T-helper 2 cell (primary cell): ENCODE results near the gene KLHL35.

ENCODE experiments used
- DNase-seq, 5 experiments: peaks; one replicate each; pipeline versions ENCODE4 v3.0.0 to v3.0.0-alpha.2; 2012 to 2022
- total RNA-seq, 2 donors: gene quantifications; one replicate each; lab custom pipeline; 2026; lab: John Stamatoyannopoulos, UW

The KLHL35 gene, protein sequence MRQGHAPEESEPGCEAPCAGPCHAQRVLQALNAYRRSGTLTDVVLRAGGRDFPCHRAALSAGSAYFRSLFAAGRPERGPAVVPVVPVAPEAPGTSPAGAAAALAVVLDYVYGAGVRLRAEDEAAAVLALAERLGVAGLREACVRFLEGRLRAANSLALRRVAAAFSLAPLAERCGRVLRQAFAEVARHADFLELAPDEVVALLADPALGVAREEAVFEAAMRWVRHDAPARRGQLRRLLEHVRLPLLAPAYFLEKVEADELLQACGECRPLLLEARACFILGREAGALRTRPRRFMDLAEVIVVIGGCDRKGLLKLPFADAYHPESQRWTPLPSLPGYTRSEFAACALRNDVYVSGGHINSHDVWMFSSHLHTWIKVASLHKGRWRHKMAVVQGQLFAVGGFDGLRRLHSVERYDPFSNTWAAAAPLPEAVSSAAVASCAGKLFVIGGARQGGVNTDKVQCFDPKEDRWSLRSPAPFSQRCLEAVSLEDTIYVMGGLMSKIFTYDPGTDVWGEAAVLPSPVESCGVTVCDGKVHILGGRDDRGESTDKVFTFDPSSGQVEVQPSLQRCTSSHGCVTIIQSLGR
- 0.61 to 2.2 reads per million in 2 donors for total RNA-seq

DNA sequence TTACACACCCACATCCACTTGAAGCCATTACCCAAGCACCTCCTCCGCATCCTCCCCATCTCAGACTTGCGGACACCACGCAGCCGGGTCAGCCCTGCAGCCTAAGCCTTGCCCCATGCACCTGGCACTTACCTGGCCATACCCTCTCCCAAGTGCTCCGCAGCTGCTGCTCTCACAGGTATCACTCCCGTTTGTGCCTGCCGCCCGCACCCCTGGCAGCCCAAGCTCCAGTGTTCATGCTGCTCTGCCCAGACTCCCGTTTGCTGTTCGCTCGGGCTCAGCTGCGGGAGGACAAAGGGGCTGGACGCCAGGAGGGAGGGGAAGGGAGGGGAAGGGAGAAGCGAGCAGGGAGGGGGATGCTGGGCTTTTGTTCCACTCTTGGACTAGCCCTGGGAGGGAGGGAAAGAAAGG, at the start of gene KLHL35:
KLHL35 (minus strand) TSS at position 293 of the 411 bp plus-strand sequence. CDS start 2,574 bp downstream, outside the sequence.
- no peak for DNase-seq

DNA sequence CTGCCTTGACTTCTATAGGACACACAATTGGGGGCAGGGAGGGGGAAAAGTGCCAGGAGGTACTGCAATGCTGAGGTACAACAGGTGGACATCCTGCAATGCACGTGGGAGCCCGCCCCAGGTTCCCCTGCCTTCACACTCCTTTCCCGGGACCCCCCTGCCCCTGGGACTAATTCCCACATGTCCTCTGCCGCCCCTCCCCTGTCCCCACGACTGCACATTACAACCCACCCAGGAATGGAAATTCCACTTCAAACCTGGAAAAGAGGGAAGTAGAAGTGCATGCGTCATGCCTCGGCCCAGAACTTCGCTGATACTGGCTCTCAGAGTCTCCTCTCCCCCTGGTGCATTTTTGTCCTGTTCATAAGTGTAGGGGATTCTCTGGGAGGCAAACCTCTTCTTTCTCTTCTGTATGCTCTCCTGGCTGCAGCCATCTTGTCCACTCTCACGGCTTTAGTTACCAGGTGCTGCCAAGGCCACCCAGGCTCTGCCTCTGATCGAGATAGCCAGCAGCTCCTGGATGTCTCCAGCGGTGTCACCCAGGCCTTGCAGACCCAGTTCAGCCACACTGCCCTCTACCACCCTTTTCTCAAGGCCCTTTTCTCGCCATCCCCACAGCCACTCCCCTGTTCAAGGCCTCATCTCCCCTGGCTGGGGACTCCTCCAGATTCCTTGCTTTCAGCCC, 49.1 kb upstream of the KLHL35 start:
- no peak for DNase-seq

- DNase-seq = no peak
Observed at GRCh38 chr11:75481223-75481921, 48.4 kb upstream of the KLHL35 start.

GRCh38 chr11:75480185-75481175, 47.5 kb upstream of the KLHL35 start:
- DNase-seq = peak in 1 of 5 experiments; percentile 11

DNA sequence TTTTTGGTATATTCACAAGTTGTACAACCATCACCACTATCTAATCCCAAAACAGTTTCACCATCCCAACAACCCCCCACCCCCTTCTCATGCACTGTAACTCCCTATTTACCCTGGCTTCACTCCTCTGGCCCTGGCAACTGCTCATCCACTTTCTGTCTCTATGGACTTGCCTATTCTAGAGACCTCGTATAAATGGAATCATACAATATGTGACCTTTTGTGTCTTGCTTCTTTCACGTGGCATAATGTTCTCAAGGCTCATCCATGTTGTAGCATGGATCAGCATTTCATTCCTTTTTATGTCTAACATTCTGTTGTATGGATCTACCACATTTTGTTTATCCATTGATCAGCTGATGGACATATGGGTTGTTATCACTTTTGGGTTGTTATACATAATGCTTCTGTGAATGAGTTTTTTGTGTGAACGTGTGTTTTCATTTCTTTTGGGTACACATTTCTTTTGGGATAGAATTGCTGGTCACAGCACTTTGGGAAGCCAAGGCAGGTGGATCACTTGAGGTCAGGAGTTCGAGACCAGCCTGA, 46.7 kb upstream of the KLHL35 start:
- no peak for DNase-seq

- no peak for DNase-seq
Observed at GRCh38 chr11:75478783-75479596, 46.0 kb upstream of the KLHL35 start.

DNA sequence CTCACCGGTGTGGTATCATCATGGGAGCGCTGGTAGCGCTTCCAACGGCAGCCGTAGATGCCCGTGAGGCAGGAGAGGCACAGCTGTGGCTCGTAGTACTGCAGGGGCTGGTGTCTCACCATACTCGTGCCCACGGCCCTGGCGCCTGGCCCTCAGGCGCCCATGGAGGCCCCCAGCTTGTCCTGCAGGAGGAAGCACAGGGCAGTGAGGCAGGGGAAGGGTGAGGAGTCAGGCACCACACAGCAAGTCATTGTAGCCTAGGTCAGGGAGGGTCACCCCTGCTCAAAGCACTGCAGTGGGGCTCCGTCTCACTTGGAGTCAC, 44.6 kb upstream of the KLHL35 start:
- DNase-seq = no peak

GRCh38 chr11:75476739-75477613, 44.0 kb upstream of the KLHL35 start:
- DNase-seq = no peak

DNA sequence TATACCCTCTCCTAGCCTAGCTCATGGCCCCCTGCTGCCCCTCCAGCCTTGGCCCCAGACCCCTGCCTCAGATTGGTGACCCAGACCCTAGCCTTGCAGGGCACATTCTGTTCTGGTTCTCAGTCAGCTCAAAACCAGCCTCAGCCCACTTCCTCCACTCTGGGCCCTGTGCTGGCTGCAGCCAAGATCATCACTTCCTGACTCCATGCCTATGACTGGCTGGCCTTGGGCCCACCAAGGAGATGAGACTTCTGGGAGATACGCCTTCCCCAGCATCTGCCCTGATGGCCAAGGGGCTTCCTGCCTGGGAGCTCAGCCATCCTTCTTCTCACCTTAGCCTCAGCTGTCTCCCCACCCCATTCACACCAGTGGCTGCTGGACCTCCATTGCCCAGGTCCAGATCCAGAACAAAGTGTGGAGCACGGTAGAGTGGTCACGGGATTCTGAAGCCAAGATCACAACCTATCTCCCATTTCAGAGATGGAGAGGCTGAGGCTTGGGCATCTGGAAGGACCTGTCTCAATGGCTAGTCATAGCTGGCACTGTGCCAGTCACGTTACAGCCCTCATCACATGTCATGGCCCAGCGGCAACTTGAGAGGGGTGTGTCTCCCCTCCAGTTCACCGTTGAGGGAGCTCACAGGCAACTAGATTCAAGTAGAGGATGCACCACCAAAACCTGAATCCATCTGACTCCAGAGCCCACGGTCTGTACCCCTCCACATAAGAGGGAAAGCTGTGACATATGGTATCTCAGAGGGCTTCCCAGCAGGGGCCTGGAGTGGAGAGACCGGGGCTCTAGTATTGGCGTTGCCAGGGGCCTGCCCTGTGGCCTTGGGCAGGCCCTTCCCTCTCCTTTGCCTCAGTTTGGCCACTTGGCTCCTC, 43.0 kb upstream of the KLHL35 start:
- DNase-seq = peak in 1 of 5 experiments; percentile 85

GRCh38 chr11:75474878-75475766, 42.1 kb upstream of the KLHL35 start:
- DNase-seq = peak in 4 of 5 experiments; percentile 17 to 88 (median 42)

- DNase-seq = no peak
Observed at GRCh38 chr11:75474240-75474639, 41.2 kb upstream of the KLHL35 start.

DNA sequence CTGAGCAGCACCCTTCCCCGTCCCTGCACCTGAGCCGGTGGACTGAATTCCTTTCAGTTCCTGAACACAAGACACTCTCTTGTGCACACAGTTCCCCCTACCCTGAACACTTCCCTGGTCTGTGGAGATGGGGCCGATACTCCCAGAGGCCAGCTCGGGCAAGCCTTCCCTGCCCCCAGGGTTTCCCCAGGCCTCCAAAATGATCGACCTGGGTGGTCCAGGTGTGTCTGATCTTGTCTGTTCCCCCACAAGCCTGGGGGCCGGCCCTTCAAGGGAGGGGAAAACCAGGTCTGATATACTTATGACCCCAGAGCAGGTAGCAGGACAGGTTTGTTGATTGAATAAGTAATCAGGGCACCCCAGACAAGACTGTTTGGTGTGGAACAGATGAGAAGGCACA, 40.7 kb upstream of the KLHL35 start:
- no peak for DNase-seq

GRCh38 chr11:75472081-75472732, 39.2 kb upstream of the KLHL35 start:
- DNase-seq = no peak

DNA sequence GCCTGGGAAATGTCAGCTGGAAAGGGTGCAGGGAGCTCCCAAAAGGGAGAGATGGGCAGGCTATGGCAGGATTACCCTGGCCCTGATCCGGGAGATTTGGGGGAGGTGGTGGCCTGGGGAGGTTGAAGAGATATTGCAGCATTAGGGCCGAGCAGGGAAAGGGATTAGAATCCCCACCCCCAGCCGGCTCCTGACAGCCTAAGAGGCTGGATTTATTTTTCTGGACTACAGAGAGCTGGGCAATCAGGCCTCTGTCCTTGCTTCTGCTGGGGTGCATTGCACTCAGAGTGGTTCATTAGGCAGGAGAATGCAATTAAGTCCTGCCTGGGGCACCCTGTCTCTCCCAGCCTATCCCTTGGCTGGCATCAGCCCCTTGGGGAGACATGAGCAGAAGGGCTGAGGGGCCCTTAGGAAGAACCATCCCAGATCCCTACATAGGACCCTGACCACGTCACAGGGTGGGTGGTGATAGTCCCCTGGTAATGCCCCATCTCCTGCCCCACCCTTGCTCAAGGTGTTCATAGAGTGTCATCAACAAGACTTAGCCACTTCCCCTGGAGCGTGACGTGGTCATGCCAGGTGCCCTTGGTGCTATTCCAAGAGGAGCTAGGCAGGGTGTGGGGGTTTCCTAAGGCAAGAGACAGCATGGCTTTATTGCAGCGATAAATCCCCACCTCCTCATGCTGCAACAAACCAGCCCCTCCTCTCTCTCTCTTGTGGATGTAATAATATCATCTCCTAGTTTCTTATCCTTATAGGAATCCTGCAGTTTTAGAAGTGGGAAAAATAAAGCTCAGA, 38.4 kb upstream of the KLHL35 start:
- DNase-seq = no peak

DNA sequence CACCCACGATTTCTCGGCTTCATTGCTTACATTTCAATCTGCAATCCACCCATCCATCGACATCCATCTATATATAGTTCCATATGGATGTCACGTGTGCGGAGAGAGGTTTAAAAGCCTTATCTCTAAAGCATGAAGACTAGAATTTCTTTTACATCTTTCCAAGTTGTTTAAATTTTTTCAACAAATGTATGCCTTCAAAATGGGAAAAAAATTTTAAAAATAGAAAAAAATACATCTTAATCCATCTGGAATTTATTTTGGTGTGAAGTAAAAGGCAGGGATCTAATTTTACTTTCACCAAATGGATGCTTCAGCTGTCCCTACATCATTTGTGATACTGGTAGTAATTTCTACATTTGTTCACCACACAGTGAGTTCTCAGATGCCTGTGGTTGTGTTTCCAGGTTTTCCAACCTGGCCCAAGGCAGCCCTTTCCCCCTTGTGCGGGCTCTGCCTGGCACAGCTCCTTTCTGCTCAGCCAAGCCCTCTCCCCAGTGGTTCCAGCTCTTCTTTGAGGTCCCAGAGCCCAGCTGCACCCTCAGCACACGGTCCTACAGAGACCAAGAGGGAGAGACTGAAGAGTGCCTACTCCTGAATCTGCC, 37.6 kb upstream of the KLHL35 start:
- DNase-seq = no peak
